ENCODE results near the gene ATXN1. TPM values are rescaled to one million over a fixed set of nuclear protein-coding genes. Genes with fewer than 3 reads are reported as not detected.

Gene ATXN1
- total RNA-seq (2014; rRNA removed; shearing (Covaris generic)) = 20.1 and 42.2 TPM in 2 replicates
- 14.2 and 15.7 TPM in 2 replicates for polyA plus RNA-seq (2016; fragmentation: Nextera tagmentation; extraction: Ambion mirVana)

DNA sequence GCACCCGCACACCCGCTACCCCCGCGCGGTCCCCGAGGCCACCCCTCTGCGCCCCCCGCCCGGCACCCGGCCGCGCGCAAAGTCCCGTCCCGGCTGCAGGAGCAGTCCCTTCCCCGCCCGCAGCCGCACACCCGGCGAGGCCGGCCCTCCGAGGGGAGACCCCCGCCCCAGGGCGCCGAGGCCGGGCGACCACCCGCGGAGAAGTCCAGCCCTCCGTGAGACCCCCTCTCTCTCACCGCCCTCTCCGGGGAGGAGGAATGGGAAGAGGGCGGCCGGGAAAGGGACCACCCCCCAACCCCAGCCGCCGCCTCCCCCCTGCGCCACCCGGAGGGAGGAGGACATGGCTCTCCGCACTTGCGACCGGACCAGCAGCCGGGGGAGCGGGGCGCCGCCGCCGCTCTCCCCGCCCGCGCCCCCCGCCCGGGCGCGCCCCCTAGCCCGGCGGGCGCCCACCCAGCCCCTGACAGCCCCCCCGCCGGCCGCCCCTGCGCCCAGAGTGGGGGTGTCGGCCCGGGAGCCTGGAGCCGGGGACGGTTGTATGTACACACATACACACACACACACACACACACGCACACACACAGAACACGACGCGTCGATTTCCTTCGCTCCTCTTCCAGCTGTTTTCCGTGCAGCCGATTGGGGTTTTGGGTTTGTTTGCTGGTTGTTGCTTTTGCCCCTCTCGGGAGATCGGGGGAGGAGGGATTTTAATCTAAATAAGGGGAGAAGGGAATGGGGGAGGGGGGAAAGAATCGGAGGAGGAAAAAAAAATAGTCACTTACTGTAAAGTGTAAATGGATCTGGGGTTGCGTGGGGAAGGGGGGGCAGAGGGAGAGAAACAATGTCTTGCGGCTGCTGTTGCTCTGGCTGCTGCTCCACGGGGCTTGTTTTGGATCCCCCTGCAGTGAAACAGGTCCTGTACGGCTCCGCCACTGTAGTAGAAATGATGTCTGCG lies at the start of gene ATXN1:
TSS of gene ATXN1 (minus strand) at position 945 of the 955 bp plus-strand sequence.
- WGBS, 2 experiments (ENCODE audit: low coverage in 1 of 2, low lambda C conversion rate in 2 of 2, missing lambda C conversion rate in 2 of 2) = 1% methylated on average over 16 to 63 of the region's 82 CpGs
- peak within 1 kb of the TSS; percentile 95 for H3K4me3 ChIP-seq
- H3K27me3 ChIP-seq (replicated peaks; ENCODE audit: insufficient read depth) = no peaks in the 10 kb centered on the region
- no peaks in the 10 kb centered on the region for H3K9me3 ChIP-seq (ENCODE audit: low read depth)
- in situ Hi-C loops (cut with MboI) = loop anchor here (10.0 kb wide), 2 partner anchors 246 to 426 kb away; no protein-coding TSS in a partner anchor
- peak within 1 kb of the TSS; percentile 96 for H3K27ac ChIP-seq
- peak within 1 kb of the TSS; percentile 97 for H3K9ac ChIP-seq
- peaks cover 45% of the 10 kb centered on the region for H3F3A ChIP-seq (ENCODE audit: insufficient read depth)
- TF ChIP-seq EZH2phosphoT487 (IDR thresholded peaks at IDR 0.05; ENCODE audit: insufficient read depth, low read depth) = 0 out of 2 replicates have a peak, but pooled peaks have one; percentile 29
- TF ChIP-seq EZH2 (IDR thresholded peaks at IDR 0.05; ENCODE audit: insufficient read depth, poor library complexity, severe bottlenecking) = no peak
- H2AFZ ChIP-seq = peak within 1 kb of the TSS; percentile 68
- H3K4me1 ChIP-seq (ENCODE audit: insufficient read depth) = peaks cover 52% of the 10 kb centered on the region
- H3K4me2 ChIP-seq (ENCODE audit: unreplicated experiment) = peak within 1 kb of the TSS; percentile 97
- H4K20me1 ChIP-seq (ENCODE audit: insufficient read depth) = no peaks in the 10 kb centered on the region
- peaks cover 42% of the 10 kb centered on the region for H3K79me2 ChIP-seq (ENCODE audit: insufficient read depth)
- H3K36me3 ChIP-seq (ENCODE audit: low read depth) = no peaks in the 10 kb centered on the region
- DNase-seq = peak; percentile 80
- H3K9me2 ChIP-seq (ENCODE audit: insufficient read depth) = no peaks in the 10 kb centered on the region

DNA sequence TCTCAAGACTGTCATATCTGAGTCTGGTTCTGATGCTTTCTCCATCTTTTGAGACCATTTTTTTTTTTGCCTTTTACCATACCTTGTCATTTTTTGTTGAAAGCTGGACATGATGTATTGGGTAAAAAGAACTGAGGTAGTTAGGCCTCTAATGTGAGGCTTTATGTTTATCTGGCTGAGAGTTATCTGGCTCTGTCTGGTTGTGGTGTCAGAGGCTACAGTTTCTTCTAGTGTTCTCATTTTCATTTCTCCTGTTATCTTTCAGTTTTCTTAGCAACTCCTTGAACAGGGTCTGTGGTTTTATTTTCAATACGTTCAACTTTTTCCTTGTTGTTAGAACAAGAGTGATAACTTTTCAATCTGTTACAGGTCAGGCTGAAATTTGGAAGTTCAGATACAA lies 49.2 kb upstream of the ATXN1 start:
- Histone ChIP-seq H3K36me3 (ENCODE audit: low read depth) (no peaks in the 10 kb centered on the region), H3K79me2 (ENCODE audit: insufficient read depth) (no peaks in the 10 kb centered on the region), H3K27ac (no peak overlapping the region), H3K27me3 (replicated peaks; ENCODE audit: insufficient read depth) (no peaks in the 10 kb centered on the region), H3K4me3 (no peak overlapping the region), H3K9me2 (ENCODE audit: insufficient read depth) (no peaks in the 10 kb centered on the region), H3F3A (ENCODE audit: insufficient read depth) (no peaks in the 10 kb centered on the region), H2AFZ (no peak overlapping the region), H3K4me1 (ENCODE audit: insufficient read depth) (peaks cover 3% of the 10 kb centered on the region; the same call in 1 of the 2 replicates), H3K9ac (no peak overlapping the region), H4K20me1 (ENCODE audit: insufficient read depth) (no peaks in the 10 kb centered on the region), H3K9me3 (ENCODE audit: low read depth) (no peaks in the 10 kb centered on the region), H3K4me2 (ENCODE audit: unreplicated experiment) (no peak overlapping the region)
- no peak for TF ChIP-seq EZH2phosphoT487 (IDR thresholded peaks at IDR 0.05; ENCODE audit: insufficient read depth, low read depth)
- TF ChIP-seq EZH2 (IDR thresholded peaks at IDR 0.05; ENCODE audit: insufficient read depth, poor library complexity, severe bottlenecking) = no peak
- WGBS, 2 experiments (ENCODE audit: low coverage in 1 of 2, low lambda C conversion rate in 2 of 2, missing lambda C conversion rate in 2 of 2) = 53 to 79% methylated on average over 1 of the region's 1 CpG
- in situ Hi-C loops (cut with MboI) = no loop called here
- no peak for DNase-seq

DNA sequence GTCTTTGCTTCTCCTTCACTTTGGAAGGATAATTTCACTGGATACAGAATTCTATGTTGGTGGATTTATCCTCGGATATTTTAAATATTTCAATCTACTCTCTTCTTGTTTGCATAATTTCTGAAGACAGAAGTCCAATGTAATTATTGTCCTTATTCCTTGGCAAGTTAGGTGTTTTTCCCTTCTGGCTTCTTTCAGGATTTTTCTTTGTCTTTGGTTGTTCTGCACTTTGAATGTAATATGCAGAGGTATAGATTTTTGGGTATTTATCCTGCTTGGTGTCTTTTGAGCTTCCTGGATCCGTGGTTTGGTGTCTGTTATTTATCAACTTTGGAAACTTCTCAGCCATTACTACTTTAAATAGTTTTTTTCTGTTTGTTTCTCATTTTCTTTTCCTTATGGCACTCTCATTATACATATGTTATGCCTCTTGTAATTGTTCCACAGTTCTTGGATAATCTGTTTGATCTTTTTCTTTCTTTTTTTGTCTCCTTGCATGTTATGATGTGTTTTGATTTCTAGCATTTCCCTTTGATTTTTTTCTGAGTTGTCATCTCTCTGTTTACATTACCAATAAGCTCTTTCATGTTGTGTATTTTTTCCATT lies 48.6 kb upstream of the ATXN1 start:
- Histone ChIP-seq H4K20me1 (ENCODE audit: insufficient read depth) (no peaks in the 10 kb centered on the region), H3K4me2 (ENCODE audit: unreplicated experiment) (no peak overlapping the region), H3F3A (ENCODE audit: insufficient read depth) (no peaks in the 10 kb centered on the region), H3K4me3 (no peak overlapping the region), H2AFZ (no peak overlapping the region), H3K9ac (no peak overlapping the region), H3K27me3 (replicated peaks; ENCODE audit: insufficient read depth) (no peaks in the 10 kb centered on the region), H3K27ac (no peak overlapping the region), H3K9me2 (ENCODE audit: insufficient read depth) (no peaks in the 10 kb centered on the region), H3K79me2 (ENCODE audit: insufficient read depth) (no peaks in the 10 kb centered on the region), H3K4me1 (ENCODE audit: insufficient read depth) (peaks cover 8% of the 10 kb centered on the region), H3K36me3 (ENCODE audit: low read depth) (no peaks in the 10 kb centered on the region), H3K9me3 (ENCODE audit: low read depth) (no peaks in the 10 kb centered on the region)
- no peak for TF ChIP-seq EZH2phosphoT487 (IDR thresholded peaks at IDR 0.05; ENCODE audit: insufficient read depth, low read depth)
- no peak for TF ChIP-seq EZH2 (IDR thresholded peaks at IDR 0.05; ENCODE audit: insufficient read depth, poor library complexity, severe bottlenecking)
- WGBS, 2 experiments (ENCODE audit: low coverage in 1 of 2, low lambda C conversion rate in 2 of 2, missing lambda C conversion rate in 2 of 2) = 44 to 52% methylated on average over 2 of the region's 2 CpGs
- no peak for DNase-seq
- in situ Hi-C loops (cut with MboI) = no loop called here

- Histone ChIP-seq H3K9me3 (ENCODE audit: low read depth) (no peaks in the 10 kb centered on the region), H3K27ac (no peak overlapping the region), H3K4me2 (ENCODE audit: unreplicated experiment) (no peak overlapping the region), H3F3A (ENCODE audit: insufficient read depth) (0 out of 2 replicates have a peak, but pooled peaks cover 1% of the 10 kb centered on the region), H3K79me2 (ENCODE audit: insufficient read depth) (no peaks in the 10 kb centered on the region), H4K20me1 (ENCODE audit: insufficient read depth) (no peaks in the 10 kb centered on the region), H3K36me3 (ENCODE audit: low read depth) (no peaks in the 10 kb centered on the region), H3K9me2 (ENCODE audit: insufficient read depth) (no peaks in the 10 kb centered on the region), H3K4me1 (ENCODE audit: insufficient read depth) (peaks cover 8% of the 10 kb centered on the region), H3K27me3 (replicated peaks; ENCODE audit: insufficient read depth) (no peaks in the 10 kb centered on the region), H3K9ac (no peak overlapping the region), H3K4me3 (no peak overlapping the region), H2AFZ (no peak overlapping the region)
- in situ Hi-C loops (cut with MboI) = no loop called here
- WGBS, 2 experiments (ENCODE audit: low coverage in 1 of 2, low lambda C conversion rate in 2 of 2, missing lambda C conversion rate in 2 of 2) = 84 to 99% methylated on average over 3 to 6 of the region's 6 CpGs
- TF ChIP-seq EZH2phosphoT487 (IDR thresholded peaks at IDR 0.05; ENCODE audit: insufficient read depth, low read depth) (no peak), EZH2 (IDR thresholded peaks at IDR 0.05; ENCODE audit: insufficient read depth, poor library complexity, severe bottlenecking) (no peak)
- no peak for DNase-seq
Observed at GRCh38 chr6:16807956-16808355, 46.7 kb upstream of the ATXN1 start.

Measured in GM23248 (cell line).